SK-N-MC (cell line): ENCODE data around the gene PBX3.
"Not testable (repeated sequence)": the region's sequence is repeated elsewhere in the genome, so short reads cannot be mapped to it uniquely, and the experiment has no call there.

Experiments used
- DNase-seq: peaks from one replicate; pipeline ENCODE4 v3.0.0-alpha.2; 2011; ENCODE audit warnings: low read depth, low spot score
- H3K27ac ChIP-seq: fragments of 200-600 bp; sonication (generic); 2 replicates; pipeline ENCODE4 v1.5.1; 2016; ENCODE audit warnings: mixed run types
- H3K36me3 ChIP-seq: fragments of 200-600 bp; sonication (generic); 2 replicates; pipeline ENCODE4 v1.6.1; 2017; ENCODE audit warnings: antibody characterized with exemption, low read length, mixed read lengths; ENCODE audit not compliant: insufficient read depth
- H3K4me3 ChIP-seq: fragments of 200-600 bp; sonication (generic); 2 replicates; pipeline ENCODE4 v1.5.1; 2016
- H3K9ac ChIP-seq: fragments of 200-600 bp; sonication (generic); 2 replicates; pipeline ENCODE4 v1.8.0; 2017; ENCODE audit warnings: mixed run types, mixed read lengths; ENCODE audit not compliant: insufficient read length
- H3K9me3 ChIP-seq: fragments of 200-600 bp; sonication (generic); 2 replicates; pipeline ENCODE4 v1.6.1; 2017; ENCODE audit warnings: low read depth, mild to moderate bottlenecking, antibody characterized with exemption, low read length, moderate library complexity, mixed read lengths
- EZH2 ChIP-seq: fragments of 200-600 bp; sonication (generic); IDR thresholded peaks from one replicate; pipeline ENCODE4 v1.6.1; 2017; ENCODE audit warnings: antibody characterized with exemption
- FOXP2 ChIP-seq: optimal IDR thresholded peaks from 2 replicates; pipeline ENCODE3; 2011; ENCODE audit warnings: mild to moderate bottlenecking, moderate library complexity; ENCODE audit not compliant: insufficient read depth; ENCODE audit errors: extremely low read length, control extremely low read depth
- POLR2AphosphoS5 ChIP-seq: IDR thresholded peaks from 2 replicates; pipeline ENCODE4 v1.6.1; 2012; ENCODE audit warnings: mild to moderate bottlenecking, low read depth, low read length, borderline replicate concordance

PBX3 gene

GRCh38 chr9:125821078-125821477 lies 73.9 kb downstream of the PBX3 start:
- H3K27ac ChIP-seq = no peak overlapping the region
- no peak overlapping the region for H3K4me3 ChIP-seq
- no peaks in the 10 kb centered on the region for H3K9me3 ChIP-seq
- no peak for TF ChIP-seq FOXP2
- no peak for TF ChIP-seq POLR2AphosphoS5
- TF ChIP-seq EZH2 = no peak
- H3K36me3 ChIP-seq = no peaks in the 10 kb centered on the region
- no peak for DNase-seq
- H3K9ac ChIP-seq = no peak overlapping the region

- Histone ChIP-seq H3K9me3 (no peaks in the 10 kb centered on the region), H3K36me3 (no peaks in the 10 kb centered on the region), H3K9ac (no peak overlapping the region), H3K4me3 (no peak overlapping the region), H3K27ac (no peak overlapping the region)
- TF ChIP-seq EZH2 (no peak), FOXP2 (no peak), POLR2AphosphoS5 (no peak)
- DNase-seq = no peak
These were observed 75.0 kb downstream of the PBX3 start for GRCh38 chr9:125822160-125822559.

- H3K36me3 ChIP-seq = no peaks in the 10 kb centered on the region
- H3K9me3 ChIP-seq = no peaks in the 10 kb centered on the region
- H3K9ac ChIP-seq = no peak overlapping the region
- no peak for DNase-seq
- H3K4me3 ChIP-seq = no peak overlapping the region
- TF ChIP-seq EZH2 = no peak
- TF ChIP-seq FOXP2 = no peak
- no peak for TF ChIP-seq POLR2AphosphoS5
- no peak overlapping the region for H3K27ac ChIP-seq
These were observed 75.7 kb downstream of the PBX3 start for GRCh38 chr9:125822902-125823301.

- not testable (repeated sequence) for H3K36me3 ChIP-seq, H3K27ac ChIP-seq, H3K9me3 ChIP-seq, H3K9ac ChIP-seq, DNase-seq, H3K4me3 ChIP-seq
These were observed 76.8 kb downstream of the PBX3 start for GRCh38 chr9:125823874-125824406.

- TF ChIP-seq POLR2AphosphoS5 (no peak), FOXP2 (no peak), EZH2 (no peak)
These were observed 78.6 kb downstream of the PBX3 start for GRCh38 chr9:125825762-125826161.

GRCh38 chr9:125826850-125827249 lies 79.7 kb downstream of the PBX3 start:
- Histone ChIP-seq H3K9me3 (no peaks in the 10 kb centered on the region), H3K27ac (no peak overlapping the region), H3K36me3 (no peaks in the 10 kb centered on the region), H3K9ac (no peak overlapping the region), H3K4me3 (no peak overlapping the region)
- no peak for DNase-seq
- no peak for TF ChIP-seq EZH2
- TF ChIP-seq FOXP2 = no peak
- TF ChIP-seq POLR2AphosphoS5 = no peak

More at GRCh38 chr9:125825762-125826161, 78.6 kb downstream of the PBX3 start:
- Histone ChIP-seq H3K36me3 (no peaks in the 10 kb centered on the region), H3K27ac (no peak overlapping the region), H3K9me3 (no peaks in the 10 kb centered on the region), H3K4me3 (no peak overlapping the region), H3K9ac (no peak overlapping the region)
- no peak for DNase-seq

GRCh38 chr9:125829743-125830142 lies 82.6 kb downstream of the PBX3 start:
- no peak for DNase-seq
- no peak overlapping the region for H3K9ac ChIP-seq
- no peak overlapping the region for H3K27ac ChIP-seq
- no peaks in the 10 kb centered on the region for H3K9me3 ChIP-seq
- no peaks in the 10 kb centered on the region for H3K36me3 ChIP-seq
- TF ChIP-seq POLR2AphosphoS5 = no peak
- TF ChIP-seq FOXP2 = no peak
- TF ChIP-seq EZH2 = no peak
- no peak overlapping the region for H3K4me3 ChIP-seq

- Histone ChIP-seq H3K27ac (no peak overlapping the region), H3K36me3 (no peaks in the 10 kb centered on the region), H3K4me3 (no peak overlapping the region), H3K9ac (no peak overlapping the region), H3K9me3 (no peaks in the 10 kb centered on the region)
- no peak for TF ChIP-seq EZH2
- TF ChIP-seq FOXP2 = no peak
- no peak for TF ChIP-seq POLR2AphosphoS5
- DNase-seq = no peak
These were observed 83.9 kb downstream of the PBX3 start for GRCh38 chr9:125831054-125831453.

- TF ChIP-seq EZH2 = no peak
- TF ChIP-seq FOXP2 = no peak
- TF ChIP-seq POLR2AphosphoS5 = no peak
- no peak overlapping the region for H3K27ac ChIP-seq
- no peaks in the 10 kb centered on the region for H3K36me3 ChIP-seq
- no peak for DNase-seq
- H3K9ac ChIP-seq = no peak overlapping the region
- H3K4me3 ChIP-seq = no peak overlapping the region
- no peaks in the 10 kb centered on the region for H3K9me3 ChIP-seq
These were observed 84.4 kb downstream of the PBX3 start for GRCh38 chr9:125831616-125832015.

GRCh38 chr9:125835655-125836054 lies 88.5 kb downstream of the PBX3 start:
- TF ChIP-seq FOXP2 = no peak
- TF ChIP-seq POLR2AphosphoS5 = no peak
- TF ChIP-seq EZH2 = no peak
- Histone ChIP-seq H3K27ac (no peak overlapping the region), H3K4me3 (no peak overlapping the region), H3K9me3 (no peaks in the 10 kb centered on the region), H3K36me3 (no peaks in the 10 kb centered on the region), H3K9ac (no peak overlapping the region)
- no peak for DNase-seq
